Activated CD8-positive, alpha-beta memory T cell treated with anti-CD3 and anti-CD28 coated beads for 48 hours (primary cell): ENCODE results near the gene TFE3.

Source experiments
- DNase-seq, 3 experiments: peaks; one replicate each; pipeline ENCODE4 v3.0.0-alpha.2; 2020; ENCODE audit warnings: low read depth in 2 of 3, low spot score in 2 of 3

Gene TFE3

DNA sequence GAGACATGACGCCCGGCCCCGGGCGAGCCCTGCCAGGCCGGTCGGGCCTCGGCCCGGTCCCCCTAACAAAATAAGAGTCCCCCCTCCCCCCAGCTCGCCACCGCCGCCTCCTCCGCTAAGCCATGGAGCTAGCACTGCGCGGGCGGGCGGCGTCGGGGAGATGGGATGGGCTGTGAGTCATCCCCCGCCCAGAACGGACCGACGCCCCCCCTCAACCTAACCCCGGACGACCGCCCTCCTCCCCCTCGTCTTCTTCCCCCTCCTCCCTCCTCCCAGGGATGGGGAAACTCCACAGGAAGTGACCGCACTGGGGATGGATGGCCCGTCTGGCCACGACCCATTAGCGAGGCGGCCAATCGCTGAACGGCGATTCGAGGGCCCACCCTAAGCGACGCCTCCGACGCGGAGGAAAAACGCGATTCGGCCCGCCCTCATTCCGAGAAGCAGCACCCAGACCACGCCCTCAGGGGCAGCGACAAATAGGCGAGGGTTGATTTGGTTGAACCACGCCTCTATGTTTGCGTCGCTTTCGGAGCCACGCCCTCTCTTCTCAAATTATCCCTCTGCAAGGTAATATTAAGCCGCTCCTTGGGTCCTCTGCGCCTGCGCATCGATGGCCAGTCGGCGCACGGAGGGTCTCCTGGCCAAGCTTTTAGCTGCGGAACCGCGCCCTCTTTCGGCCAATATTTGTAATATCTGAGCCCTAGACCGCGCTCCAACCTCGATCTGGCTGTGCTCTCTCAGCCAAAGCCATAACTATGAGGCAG lies at the start of gene TFE3:
Gene TFE3 (minus strand): TSS at position 138 of the 767 bp plus-strand sequence. CDS start 131 bp downstream, at position 7.
- DNase-seq = peak; percentile 63 to 86 (median 75)

GRCh38 chrX:49089553-49089952 lies 46.4 kb upstream of the TFE3 start:
- DNase-seq = no peak

- DNase-seq = no peak
Measured at GRCh38 chrX:49082271-49082871, 39.2 kb upstream of the TFE3 start.

- peak; percentile 15 to 44 (median 23) for DNase-seq
Measured at GRCh38 chrX:49079489-49080428, 36.6 kb upstream of the TFE3 start, which contains the start of gene WDR45. Gene WDR45, minus strand, starts transcription at chrX:49079887. Its CDS starts 1,792 bp downstream, at chrX:49078095.

GRCh38 chrX:49077941-49078340 lies 34.8 kb upstream of the TFE3 start:
- no peak for DNase-seq

DNA sequence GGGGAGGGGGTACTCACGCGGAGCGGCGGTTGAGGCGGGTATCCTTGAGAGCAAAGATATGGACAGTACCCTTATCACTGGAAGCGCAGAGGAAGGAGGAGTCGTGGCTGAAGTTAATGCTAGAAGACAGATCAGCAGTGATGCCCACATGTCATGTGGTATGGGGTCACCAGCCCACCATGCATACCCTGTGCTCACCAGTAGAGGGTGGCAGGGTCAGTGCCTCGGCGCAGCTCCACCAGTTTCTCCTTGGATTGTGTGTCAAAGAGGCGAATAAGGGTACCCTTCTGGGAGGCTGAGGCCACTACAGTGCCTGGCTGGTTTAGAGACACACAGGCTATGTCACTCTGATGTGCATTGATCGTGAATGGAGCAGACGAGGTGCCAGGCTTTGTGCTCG lies 32.2 kb upstream of the TFE3 start:
- no peak for DNase-seq

- DNase-seq = peak; percentile 40 to 68 (median 64)
Measured at GRCh38 chrX:49073601-49074575, 30.7 kb upstream of the TFE3 start, which contains the start of gene PRAF2. Gene PRAF2, minus strand, starts transcription at chrX:49074002. Its CDS starts 15 bp downstream, at chrX:49073987.

DNA sequence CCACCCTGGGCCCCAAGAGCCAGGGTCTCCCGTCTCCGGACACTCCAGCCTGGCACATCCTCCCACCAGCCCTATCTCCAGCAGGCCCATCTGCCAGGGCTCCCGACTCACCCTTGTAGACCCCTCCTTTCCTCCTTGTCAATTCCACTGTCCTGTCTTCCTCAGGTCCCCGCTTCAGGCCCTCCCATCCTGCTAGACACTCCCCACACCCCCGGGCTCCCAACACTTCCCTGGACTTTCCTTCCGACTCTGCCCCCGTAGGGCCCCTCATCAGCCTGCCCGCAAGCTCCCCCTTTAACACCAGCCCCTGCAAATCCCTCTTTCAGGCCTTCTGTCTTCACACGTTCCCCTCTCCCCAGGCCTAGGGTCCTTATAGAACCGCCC lies 29.5 kb upstream of the TFE3 start:
- no peak for DNase-seq

GRCh38 chrX:49071877-49072711 lies 28.9 kb upstream of the TFE3 start:
- no peak for DNase-seq

DNA sequence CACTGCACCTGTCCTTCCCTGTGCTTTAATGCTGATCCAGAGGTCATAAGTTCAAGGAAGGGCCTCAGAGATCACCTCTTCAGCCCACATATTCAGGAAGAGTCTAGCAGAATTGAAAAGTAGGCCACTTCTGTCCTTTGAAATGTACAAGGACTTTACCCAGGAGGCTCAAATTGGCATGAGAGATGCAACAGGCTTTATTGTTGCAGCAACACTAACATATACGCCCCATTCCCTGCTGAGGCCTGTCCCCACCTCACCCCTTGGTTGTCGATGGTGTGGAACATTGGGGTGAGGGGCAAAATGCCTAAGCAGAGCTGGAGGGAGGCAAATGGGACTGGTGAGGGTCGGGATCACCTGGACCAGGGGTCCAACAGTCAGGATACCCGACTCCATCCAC lies 27.8 kb upstream of the TFE3 start:
- no peak for DNase-seq

GRCh38 chrX:49069038-49069437 lies 25.9 kb upstream of the TFE3 start:
- no peak for DNase-seq

- DNase-seq = no peak
Measured at GRCh38 chrX:49067285-49068120, 24.3 kb upstream of the TFE3 start.

DNA sequence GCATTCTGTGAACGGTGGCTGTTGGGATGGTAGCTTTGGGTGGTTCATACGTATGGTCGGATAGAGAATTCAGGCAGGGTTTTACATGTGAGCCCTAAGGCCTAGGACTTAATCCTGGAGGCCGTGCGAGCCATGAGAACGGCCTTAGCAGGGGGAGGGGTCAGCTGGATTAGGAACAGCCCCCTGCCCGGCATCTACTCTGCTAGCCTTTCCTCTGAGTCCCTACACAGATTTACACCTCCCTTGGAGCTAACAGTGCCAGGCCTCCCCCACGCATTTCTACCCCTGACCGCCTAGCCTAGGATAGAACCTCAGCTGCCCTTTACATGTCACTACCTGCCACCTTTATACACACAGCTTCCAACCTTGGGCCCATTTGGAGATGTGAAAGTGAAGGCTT lies 23.5 kb upstream of the TFE3 start:
- DNase-seq = no peak

DNA sequence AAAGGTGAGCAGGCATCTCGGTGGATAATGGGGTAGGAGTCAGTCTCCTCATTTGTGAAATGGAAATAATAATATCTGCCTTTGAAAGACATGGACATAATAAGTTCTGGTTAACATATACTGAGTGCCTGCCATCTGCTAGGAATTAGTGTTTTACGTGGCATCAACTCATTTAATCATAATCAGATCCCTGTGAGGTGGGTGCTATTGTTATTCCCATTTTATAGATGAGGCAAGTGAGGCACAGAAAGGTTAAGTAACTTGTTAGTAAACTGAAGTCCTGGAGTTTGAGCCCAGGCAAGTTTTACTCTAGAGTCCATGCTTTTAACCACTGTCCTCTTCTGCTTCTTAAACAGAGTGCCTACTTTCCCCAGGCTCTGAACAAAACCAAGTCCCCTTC lies 23.1 kb upstream of the TFE3 start:
- DNase-seq = no peak

DNA sequence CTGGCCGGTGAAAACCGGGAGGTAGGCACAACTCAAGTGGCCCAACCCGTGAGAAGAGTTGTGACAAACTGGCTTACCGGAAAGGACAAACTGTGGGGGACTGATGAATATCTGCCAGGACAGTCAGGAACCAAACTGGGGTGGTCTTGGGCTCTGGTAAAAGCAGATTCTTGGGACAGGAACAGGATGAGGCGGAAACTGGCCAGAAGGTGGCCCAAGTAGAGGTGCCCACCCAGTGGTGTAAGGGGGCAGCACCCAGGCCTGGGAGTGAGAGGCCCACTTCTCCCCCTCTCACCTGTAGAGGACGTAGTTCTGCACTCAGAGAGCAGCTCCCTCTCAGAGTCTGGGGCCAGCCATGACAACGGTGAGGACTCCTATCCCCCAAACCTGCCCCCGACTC lies 21.6 kb upstream of the TFE3 start:
- DNase-seq = no peak

GRCh38 chrX:49064303-49064702 lies 21.1 kb upstream of the TFE3 start:
- no peak for DNase-seq

- no peak for DNase-seq
Measured at GRCh38 chrX:49063715-49064114, 20.6 kb upstream of the TFE3 start.

DNA sequence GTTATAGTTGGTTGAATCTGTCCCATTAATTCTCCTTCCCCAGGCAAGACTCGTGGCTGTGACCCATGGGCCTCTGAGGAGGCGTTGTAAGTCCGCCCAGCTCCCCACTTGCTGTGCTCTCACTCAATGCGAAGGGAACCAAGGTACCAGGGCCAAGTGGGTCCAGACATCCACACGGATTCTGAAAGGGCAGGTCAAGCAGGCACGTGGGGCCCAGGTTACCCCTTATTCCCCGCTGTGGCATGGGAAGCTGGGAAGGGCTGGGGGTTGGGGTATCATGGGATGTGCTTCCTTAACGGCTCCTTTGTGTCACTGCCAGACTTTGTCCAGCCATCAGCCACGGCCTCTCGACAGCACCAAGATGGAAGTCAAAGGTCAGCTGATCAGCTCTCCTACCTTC lies 18.8 kb upstream of the TFE3 start:
- no peak for DNase-seq

DNA sequence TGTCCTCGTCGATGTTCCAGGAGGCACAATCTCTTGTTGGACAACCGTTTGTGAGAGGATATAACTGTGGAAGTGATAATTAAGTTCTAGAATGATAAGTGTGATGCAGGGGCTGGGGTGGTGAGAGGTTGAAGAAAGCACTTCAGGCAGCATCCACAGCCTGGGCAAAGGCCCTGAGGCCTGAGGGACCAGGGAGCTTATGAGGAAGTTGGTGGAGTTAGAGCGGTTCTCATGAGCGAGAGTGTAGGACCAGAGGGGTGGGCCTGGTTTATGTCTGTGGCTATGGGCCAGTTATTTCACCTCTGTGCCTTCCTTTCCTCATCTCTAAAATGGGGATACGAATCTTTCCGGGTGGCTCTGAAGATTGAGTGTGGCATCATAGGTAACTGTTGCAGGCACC lies 18.3 kb upstream of the TFE3 start:
- no peak for DNase-seq
